Activated CD4-positive, alpha-beta T cell treated with anti-CD3 and anti-CD28 coated beads, Interleukin-2, amount 10 ng/mL, durations not matched to agents 7 days and 5 days (primary cell): Measurements from ENCODE around the gene APPBP2. TPM values are rescaled to one million over a fixed set of nuclear protein-coding genes. Genes with fewer than 3 reads are reported as not detected.
"Not testable (repeated sequence)": the region's sequence is repeated elsewhere in the genome, so short reads cannot be mapped to it uniquely, and the experiment has no call there.

Source experiments
- CTCF ChIA-PET: fragments of 350-600 bp; sonication (Branson Sonifier 250); formaldehyde crosslinking; loops from one replicate; lab custom pipeline; 2021; ENCODE audit warnings: antibody characterized with exemption; lab: Charles Lee
- POLR2A ChIA-PET: fragments of 350-600 bp; sonication (Branson Sonifier 250); formaldehyde crosslinking; loops from one replicate; lab custom pipeline; 2021; ENCODE audit warnings: antibody characterized with exemption; lab: Charles Lee
- DNase-seq: peaks from one replicate; pipeline ENCODE4 v3.0.0-alpha.2; 2020
- H3K27ac Mint-ChIP-seq: one replicate; pipeline ENCODE4 v1.8.0; 2021; ENCODE audit warnings: mild to moderate bottlenecking, moderate library complexity, mixed read lengths
- H3K27me3 Mint-ChIP-seq: one replicate; pipeline ENCODE4 v1.8.0; 2021; ENCODE audit warnings: mixed read lengths
- H3K36me3 Mint-ChIP-seq: one replicate; pipeline ENCODE4 v1.8.0; 2021; ENCODE audit warnings: low read depth, mixed read lengths
- H3K4me1 Mint-ChIP-seq: one replicate; pipeline ENCODE4 v1.8.0; 2021; ENCODE audit warnings: mixed read lengths
- H3K4me3 Mint-ChIP-seq: one replicate; pipeline ENCODE4 v1.8.0; 2021; ENCODE audit warnings: mild to moderate bottlenecking, moderate library complexity, mixed read lengths
- H3K9me3 Mint-ChIP-seq: one replicate; pipeline ENCODE4 v1.8.0; 2021; ENCODE audit warnings: mixed read lengths
- total RNA-seq, 2 experiments: library from RNA; stranded (reverse); gene quantifications; one replicate each; pipeline ENCODE4 v1.2.3, GENCODE V29; 2021

The APPBP2 gene
- total RNA-seq, 2 experiments from 2014 or later: 25.6 to 29.4 TPM

- H3K9me3 Mint-ChIP-seq, H3K4me1 Mint-ChIP-seq: not testable (repeated sequence)
Observed at GRCh38 chr17:60552255-60552654, 26.2 kb upstream of the APPBP2 start.

GRCh38 chr17:60548990-60549389 lies 22.9 kb upstream of the APPBP2 start:
- Mint-ChIP-seq H3K4me3 (no peak overlapping the region), H3K27ac (no peak overlapping the region), H3K27me3 (no peaks in the 10 kb centered on the region), H3K9me3 (no peaks in the 10 kb centered on the region), H3K36me3 (no peaks in the 10 kb centered on the region), H3K4me1 (no peaks in the 10 kb centered on the region)
- ChIA-PET POLR2A (no interaction called here), CTCF (interaction anchor here (1.5 kb wide), 1 partner anchor 10 kb away, joined by 3 read pairs; no protein-coding TSS in a partner anchor)
- no peak for DNase-seq

More at GRCh38 chr17:60552255-60552654, 26.2 kb upstream of the APPBP2 start:
- H3K27ac Mint-ChIP-seq, DNase-seq, H3K36me3 Mint-ChIP-seq, H3K27me3 Mint-ChIP-seq, H3K4me3 Mint-ChIP-seq, CTCF ChIA-PET, POLR2A ChIA-PET: not testable (repeated sequence)

- ChIA-PET CTCF (no interaction called here), POLR2A (no interaction called here)
- no peaks in the 10 kb centered on the region for H3K36me3 Mint-ChIP-seq
- no peak overlapping the region for H3K4me3 Mint-ChIP-seq
- DNase-seq: no peak
- no peaks in the 10 kb centered on the region for H3K4me1 Mint-ChIP-seq
- H3K9me3 Mint-ChIP-seq: no peaks in the 10 kb centered on the region
- H3K27ac Mint-ChIP-seq: no peak overlapping the region
- no peaks in the 10 kb centered on the region for H3K27me3 Mint-ChIP-seq
Observed at GRCh38 chr17:60545465-60546191, 19.6 kb upstream of the APPBP2 start.

GRCh38 chr17:60542071-60542470 lies 16.0 kb upstream of the APPBP2 start:
- Mint-ChIP-seq H3K4me3 (no peak overlapping the region), H3K4me1 (no peaks in the 10 kb centered on the region), H3K9me3 (no peaks in the 10 kb centered on the region), H3K27ac (no peak overlapping the region), H3K36me3 (no peaks in the 10 kb centered on the region), H3K27me3 (no peaks in the 10 kb centered on the region)
- no peak for DNase-seq
- CTCF ChIA-PET: no interaction called here
- POLR2A ChIA-PET: no interaction called here

DNA sequence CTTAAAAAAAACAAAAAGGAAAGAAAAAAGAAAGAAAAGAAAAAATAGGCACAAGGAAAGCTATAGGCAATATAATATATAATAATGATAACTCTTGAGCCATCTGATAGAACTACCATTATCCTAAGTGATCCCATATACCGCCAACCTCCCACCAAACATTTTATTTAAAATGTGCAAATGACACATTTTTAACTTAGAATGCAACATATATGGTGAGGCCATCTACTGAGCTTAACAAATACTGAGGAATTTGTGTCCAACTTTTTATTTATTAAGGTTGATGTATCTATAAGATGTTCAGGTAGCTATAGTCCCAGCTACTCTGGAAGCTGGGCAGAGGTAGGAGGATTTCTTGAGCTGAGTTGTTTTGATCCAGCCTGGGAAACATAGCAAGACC lies 14.4 kb upstream of the APPBP2 start:
- H3K36me3 Mint-ChIP-seq: no peaks in the 10 kb centered on the region
- no peaks in the 10 kb centered on the region for H3K27me3 Mint-ChIP-seq
- H3K9me3 Mint-ChIP-seq: no peaks in the 10 kb centered on the region
- H3K27ac Mint-ChIP-seq: no peak overlapping the region
- CTCF ChIA-PET: interaction anchor here (0.6 kb wide), 1 partner anchor 314 kb away, joined by 3 read pairs; no protein-coding TSS in a partner anchor
- DNase-seq: no peak
- H3K4me1 Mint-ChIP-seq: no peaks in the 10 kb centered on the region
- no peak overlapping the region for H3K4me3 Mint-ChIP-seq
- POLR2A ChIA-PET: no interaction called here

GRCh38 chr17:60539807-60540206 lies 13.8 kb upstream of the APPBP2 start:
- H3K4me3 Mint-ChIP-seq: no peak overlapping the region
- H3K9me3 Mint-ChIP-seq: no peaks in the 10 kb centered on the region
- no peak for DNase-seq
- no peaks in the 10 kb centered on the region for H3K4me1 Mint-ChIP-seq
- CTCF ChIA-PET: interaction anchor here (0.6 kb wide), 1 partner anchor 313 kb away, joined by 3 read pairs; no protein-coding TSS in a partner anchor
- no peaks in the 10 kb centered on the region for H3K27me3 Mint-ChIP-seq
- H3K36me3 Mint-ChIP-seq: no peaks in the 10 kb centered on the region
- no peak overlapping the region for H3K27ac Mint-ChIP-seq
- POLR2A ChIA-PET: no interaction called here

GRCh38 chr17:60538726-60539125 lies 12.7 kb upstream of the APPBP2 start:
- Mint-ChIP-seq H3K9me3 (no peaks in the 10 kb centered on the region), H3K27ac (no peak overlapping the region), H3K4me3 (no peak overlapping the region), H3K27me3 (no peaks in the 10 kb centered on the region), H3K36me3 (no peaks in the 10 kb centered on the region), H3K4me1 (no peaks in the 10 kb centered on the region)
- ChIA-PET POLR2A (no interaction called here), CTCF (no interaction called here)
- no peak for DNase-seq

GRCh38 chr17:60535382-60536279 lies 9.6 kb upstream of the APPBP2 start:
- H3K4me1 Mint-ChIP-seq: peaks cover 5% of the 10 kb centered on the region
- ChIA-PET POLR2A (no interaction called here), CTCF (no interaction called here)
- no peaks in the 10 kb centered on the region for H3K9me3 Mint-ChIP-seq
- peak overlapping the region; percentile 17 for H3K27ac Mint-ChIP-seq
- no peak for DNase-seq
- no peaks in the 10 kb centered on the region for H3K27me3 Mint-ChIP-seq
- H3K36me3 Mint-ChIP-seq: no peaks in the 10 kb centered on the region
- H3K4me3 Mint-ChIP-seq: no peak overlapping the region

- POLR2A ChIA-PET: no interaction called here
- no peak overlapping the region for H3K27ac Mint-ChIP-seq
- CTCF ChIA-PET: interaction anchor here (1.0 kb wide), 1 partner anchor 31 kb away, joined by 3 read pairs; no protein-coding TSS in a partner anchor
- H3K4me3 Mint-ChIP-seq: no peak overlapping the region
- no peaks in the 10 kb centered on the region for H3K27me3 Mint-ChIP-seq
- H3K4me1 Mint-ChIP-seq: peaks cover 7% of the 10 kb centered on the region
- no peaks in the 10 kb centered on the region for H3K36me3 Mint-ChIP-seq
- DNase-seq: no peak
- no peaks in the 10 kb centered on the region for H3K9me3 Mint-ChIP-seq
Observed at GRCh38 chr17:60534613-60535157, 8.6 kb upstream of the APPBP2 start.

DNA sequence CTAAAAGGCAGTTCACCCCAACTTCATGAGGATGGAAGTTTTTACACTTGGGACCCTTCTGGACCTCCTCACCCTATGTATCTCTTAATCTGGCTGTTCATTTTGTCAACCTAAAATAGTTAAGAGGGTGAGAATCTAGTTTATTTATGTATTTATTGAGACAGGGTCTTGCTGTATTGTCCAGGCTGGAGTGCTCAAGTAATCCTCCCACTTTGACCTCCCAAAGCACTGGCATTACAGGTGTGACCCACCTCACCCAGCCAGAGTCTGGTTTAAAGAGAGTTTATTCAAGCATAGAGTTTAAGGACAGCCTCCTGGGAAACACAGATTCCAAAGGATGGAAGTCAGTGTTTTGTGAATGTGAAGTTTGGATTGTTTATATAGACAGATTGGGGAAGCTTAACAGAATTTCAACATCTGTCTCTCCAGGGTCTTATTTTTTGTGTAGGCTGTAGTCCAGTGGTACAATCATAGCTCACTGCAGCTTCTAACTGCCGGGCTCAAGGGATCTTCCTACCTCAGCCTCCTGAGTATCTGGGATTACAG lies 8.0 kb upstream of the APPBP2 start:
- Mint-ChIP-seq H3K27me3 (no peaks in the 10 kb centered on the region), H3K9me3 (no peaks in the 10 kb centered on the region), H3K4me1 (peaks cover 7% of the 10 kb centered on the region), H3K27ac (no peak overlapping the region), H3K36me3 (no peaks in the 10 kb centered on the region), H3K4me3 (no peak overlapping the region)
- no peak for DNase-seq
- ChIA-PET POLR2A (no interaction called here), CTCF (interaction anchor here (1.0 kb wide), 1 partner anchor 31 kb away, joined by 3 read pairs; no protein-coding TSS in a partner anchor)

GRCh38 chr17:60529806-60530205 lies 3.8 kb upstream of the APPBP2 start:
- Mint-ChIP-seq H3K36me3 (peaks cover 10% of the 10 kb centered on the region), H3K4me3 (no peak overlapping the region), H3K27me3 (no peaks in the 10 kb centered on the region), H3K27ac (no peak overlapping the region), H3K4me1 (peaks cover 26% of the 10 kb centered on the region), H3K9me3 (no peaks in the 10 kb centered on the region)
- no peak for DNase-seq
- CTCF ChIA-PET: no interaction called here
- POLR2A ChIA-PET: no interaction called here

GRCh38 chr17:60528828-60529227 lies 2.8 kb upstream of the APPBP2 start:
- Mint-ChIP-seq H3K27ac (no peak overlapping the region), H3K4me1 (peaks cover 36% of the 10 kb centered on the region), H3K4me3 (no peak overlapping the region), H3K27me3 (no peaks in the 10 kb centered on the region), H3K36me3 (peaks cover 12% of the 10 kb centered on the region), H3K9me3 (no peaks in the 10 kb centered on the region)
- no peak for DNase-seq
- ChIA-PET POLR2A (no interaction called here), CTCF (no interaction called here)
